ENCODE measurements around the gene TMEM179B. TPM values are rescaled to one million over a fixed set of nuclear protein-coding genes. Genes with fewer than 3 reads are reported as not detected.

TMEM179B gene
- total and polyA plus RNA-seq, 2 of the 4 experiments (the other 2 are of a cell fraction), result 29.4 to 67.1 TPM

GRCh38 chr11:62816557-62816956, 29.4 kb downstream of the TMEM179B start:
- H2BK15ac ChIP-seq (ENCODE audit: low read depth, low read length), result no peak overlapping the region
- BruUV-seq (replicated peaks), result no TSS peak

More at GRCh38 chr11:62816557-62816956, 29.4 kb downstream of the TMEM179B start:
- WGBS, 2 experiments (ENCODE audit: extremely low coverage in 2 of 2, insufficient read length in 1 of 2), result no CpG with 5 or more reads among the region's 8 CpGs
- Histone ChIP-seq H2AK5ac (ENCODE audit: low read depth, low read length) (no peak overlapping the region), H3K4me1 (ENCODE audit: control insufficient read depth, insufficient read depth, low read length) (no peaks in the 10 kb centered on the region), H3K4ac (ENCODE audit: low read depth, low read length) (no peak overlapping the region), H3K4me3 (ENCODE audit: insufficient read depth, low read depth, low read length) (no peak overlapping the region), H4K5ac (ENCODE audit: low read depth, low read length) (no peak overlapping the region), H4K20me1 (ENCODE audit: insufficient read depth, low read length) (no peaks in the 10 kb centered on the region), H2BK5ac (ENCODE audit: low read depth, low read length, poor library complexity, severe bottlenecking) (no peak overlapping the region), H3K23ac (ENCODE audit: low read depth, low read length) (no peak overlapping the region), H3K4me2 (ENCODE audit: low read depth, low read length) (no peak overlapping the region), H3K9ac (ENCODE audit: low read depth, low read length) (no peak overlapping the region), H4K91ac (ENCODE audit: insufficient read depth, low read depth, low read length) (no peak overlapping the region), H3K9me3 (ENCODE audit: control insufficient read depth, insufficient read depth, low read length) (no peaks in the 10 kb centered on the region), H2AFZ (replicated peaks; ENCODE audit: low read length, poor library complexity) (no peak overlapping the region), H3K9me1 (ENCODE audit: insufficient read depth, low read length) (no peaks in the 10 kb centered on the region), H4K8ac (ENCODE audit: low read depth in 2 of 2, low read length in 2 of 2) (no peak overlapping the region), H3K27me3 (ENCODE audit: control insufficient read depth, insufficient read depth, low read length) (no peaks in the 10 kb centered on the region), H2BK120ac (ENCODE audit: low read depth, low read length) (no peak overlapping the region), H2AK9ac (replicated peaks; ENCODE audit: low read depth, low read length, poor library complexity) (no peak overlapping the region), H3K36me3 (ENCODE audit: control insufficient read depth, insufficient read depth, low read length) (peaks cover 51% of the 10 kb centered on the region), H3K14ac (replicated peaks; ENCODE audit: low read depth, low read length) (no peak overlapping the region), H3K79me1 (ENCODE audit: low read depth in 1 of 2, low read length in 2 of 2) (peaks cover 0 to 3% of the 10 kb centered on the region in 2 experiments; a peak in 2 of 4 replicates), H3K27ac (ENCODE audit: insufficient read depth, low read length) (no peak overlapping the region), H2BK20ac (ENCODE audit: low read depth, low read length) (no peak overlapping the region), H3K56ac (ENCODE audit: extremely low read depth, insufficient read depth, low read length) (no peak overlapping the region), H3K18ac (ENCODE audit: low read depth, low read length) (no peak overlapping the region)
- ChIA-PET CTCF (interaction anchor here (0.6 to 0.9 kb wide), 3 partner anchors 10 to 30 kb away, joined by 3 read pairs; no protein-coding TSS in a partner anchor), POLR2A (ENCODE audit: unreplicated experiment) (no interaction called here)
- intact Hi-C loops (cut with micrococcal nuclease) (no loop called here), dilution Hi-C loops (cut with HindIII; ENCODE audit: low sequenced_read_pairs, unreplicated experiment) (no loop called here), in situ Hi-C loops (cut with MboI; ENCODE audit: low sequenced_read_pairs) (no loop called here)
- TF ChIP-seq SMC3 (IDR thresholded peaks at IDR 0.05; ENCODE audit: low read depth, low read length) (no peak), FOS (IDR thresholded peaks at IDR 0.05; ENCODE audit: low read depth, low read length) (no peak), RAD21 (IDR thresholded peaks at IDR 0.05; ENCODE audit: low read length) (no peak), RCOR1 (IDR thresholded peaks at IDR 0.05; ENCODE audit: insufficient replicate concordance, low read length) (no peak), NFE2L2 (IDR thresholded peaks at IDR 0.05; ENCODE audit: low read depth, low read length) (no peak), RFX5 (IDR thresholded peaks at IDR 0.05; ENCODE audit: low read depth, low read length) (no peak), MAFK (IDR thresholded peaks at IDR 0.05; ENCODE audit: low read depth, low read length) (no peak), BHLHE40 (IDR thresholded peaks at IDR 0.05; ENCODE audit: low read depth, low read length) (no peak), POLR2A (IDR thresholded peaks at IDR 0.05; ENCODE audit: low read depth, low read length) (no peak), CTCF (conservative IDR thresholded peaks at IDR 0.05; ENCODE audit: low read depth, low read length) (no peak), CHD1 (IDR thresholded peaks at IDR 0.05; ENCODE audit: low read depth, low read length) (no peak), USF2 (IDR thresholded peaks at IDR 0.05; ENCODE audit: low read depth, low read length) (no peak), ELK1 (IDR thresholded peaks at IDR 0.05; ENCODE audit: borderline replicate concordance, low read depth, low read length) (no peak), CEBPB (IDR thresholded peaks at IDR 0.05; ENCODE audit: low read depth, low read length) (no peak)
- DNase-seq (no peak), ATAC-seq (ENCODE audit: low read depth) (no peak)

Measured in IMR-90 (cell line).